IPS-15b (cell line): ENCODE measurements around the gene ATP9B.

Source experiments
- H3K27me3 ChIP-seq: one replicate; pipeline ENCODE4 v1.6.1; 2013; ENCODE audit warnings: low read length; ENCODE audit not compliant: control insufficient read depth, insufficient read depth
- H3K36me3 ChIP-seq: one replicate; pipeline ENCODE4 v1.6.1; 2013; ENCODE audit warnings: low read length; ENCODE audit not compliant: control insufficient read depth, insufficient read depth
- H3K4me1 ChIP-seq: one replicate; pipeline ENCODE4 v1.6.1; 2013; ENCODE audit warnings: mild to moderate bottlenecking, low read length; ENCODE audit not compliant: control insufficient read depth, insufficient read depth
- H3K4me3 ChIP-seq: one replicate; pipeline ENCODE4 v1.5.1; 2013; ENCODE audit warnings: low read depth, low read length
- H3K9ac ChIP-seq: one replicate; pipeline ENCODE4 v1.6.1; 2013; ENCODE audit warnings: low read depth, mild to moderate bottlenecking, low read length
- H3K9me3 ChIP-seq: one replicate; pipeline ENCODE4 v1.6.1; 2013; ENCODE audit warnings: mild to moderate bottlenecking, low read length; ENCODE audit not compliant: control insufficient read depth, insufficient read depth

Gene ATP9B

DNA sequence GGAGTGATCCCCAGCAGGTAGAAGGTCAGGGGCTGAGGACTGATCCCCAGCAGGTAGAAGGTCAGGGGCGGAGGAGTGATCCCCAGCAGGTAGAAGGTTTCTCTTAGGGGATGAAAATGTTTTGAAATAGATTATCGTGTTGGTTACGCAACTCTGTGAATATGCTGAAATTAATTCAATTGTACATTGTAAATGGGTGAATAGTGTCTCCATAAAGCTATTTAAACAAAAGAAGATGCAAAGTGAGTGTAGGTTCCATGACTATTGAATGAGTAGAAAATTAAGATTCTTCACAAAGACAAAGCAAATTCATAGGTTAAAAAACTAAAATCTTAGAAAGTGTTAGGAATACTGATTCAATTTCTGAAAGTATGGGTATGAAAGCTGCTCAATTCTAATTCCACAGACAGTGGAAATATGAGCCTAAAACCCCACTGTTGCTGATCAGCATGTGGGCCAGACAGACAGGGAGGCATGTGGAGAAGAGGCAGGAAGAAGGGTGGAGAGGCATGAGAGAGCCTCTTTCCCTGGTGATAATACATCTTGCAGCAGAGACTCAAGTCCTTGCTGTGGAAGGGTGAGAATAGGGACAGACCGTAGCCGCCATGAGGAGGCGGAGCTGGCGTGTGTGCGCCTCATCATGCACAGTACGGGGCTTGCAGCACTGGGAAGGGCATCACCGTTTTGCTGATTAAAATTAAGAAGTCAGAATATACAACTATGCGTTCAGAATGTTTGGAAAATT, 240.6 kb downstream of the ATP9B start:
- no peaks in the 10 kb centered on the region for H3K27me3 ChIP-seq
- no peak overlapping the region for H3K4me3 ChIP-seq
- H3K36me3 ChIP-seq = peaks cover 5% of the 10 kb centered on the region
- no peaks in the 10 kb centered on the region for H3K4me1 ChIP-seq
- no peaks in the 10 kb centered on the region for H3K9me3 ChIP-seq
- no peak overlapping the region for H3K9ac ChIP-seq

DNA sequence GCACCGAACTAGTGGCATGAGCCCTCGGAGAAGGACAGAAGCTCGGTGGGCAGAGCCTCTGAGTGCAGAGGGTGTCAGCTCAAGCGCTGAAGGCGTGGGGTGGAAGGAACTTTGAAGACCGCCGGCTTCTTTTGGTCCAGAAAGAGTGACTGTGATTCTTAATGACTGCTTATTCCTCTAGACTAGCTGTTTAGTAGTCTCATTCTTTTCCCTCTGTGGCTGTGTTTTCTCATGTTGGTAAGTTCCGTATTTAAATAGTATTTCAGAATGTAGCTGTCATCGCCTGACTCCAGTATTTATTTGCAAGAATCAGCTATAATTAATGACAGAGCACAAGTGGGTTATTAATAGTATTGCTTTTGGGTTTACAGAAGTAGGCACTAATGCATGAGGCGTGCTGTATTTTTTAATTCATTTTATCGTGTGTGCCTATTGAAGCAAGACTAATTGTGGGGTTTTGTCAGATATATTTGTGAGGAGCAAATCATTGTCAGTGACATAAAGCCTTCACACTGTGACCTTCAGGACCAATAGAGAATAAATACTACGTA, 245.7 kb downstream of the ATP9B start:
- Histone ChIP-seq H3K4me3 (no peak overlapping the region), H3K9ac (no peak overlapping the region), H3K4me1 (no peaks in the 10 kb centered on the region), H3K27me3 (no peaks in the 10 kb centered on the region), H3K9me3 (no peaks in the 10 kb centered on the region), H3K36me3 (no peaks in the 10 kb centered on the region)

DNA sequence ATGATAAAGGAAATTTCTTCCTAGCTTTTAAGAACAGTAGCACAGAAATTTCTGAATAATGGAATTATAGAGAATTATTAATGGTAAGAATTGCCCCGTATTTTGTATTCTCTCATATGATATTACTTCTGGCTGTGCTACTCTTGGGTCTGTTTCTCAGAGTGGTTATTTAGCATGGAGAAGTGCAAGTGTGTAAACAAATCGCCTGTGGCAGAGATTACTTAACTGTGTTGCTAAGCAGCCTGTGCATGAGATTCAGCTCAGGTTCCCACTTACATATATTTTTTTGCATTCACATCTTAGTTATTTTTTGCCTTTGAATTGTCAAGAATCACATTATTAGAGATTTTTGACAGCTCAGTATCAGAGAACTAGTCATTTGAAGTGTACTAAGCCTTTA, 246.4 kb downstream of the ATP9B start:
- H3K4me1 ChIP-seq = no peaks in the 10 kb centered on the region
- H3K9me3 ChIP-seq = no peaks in the 10 kb centered on the region
- H3K4me3 ChIP-seq = no peak overlapping the region
- H3K9ac ChIP-seq = no peak overlapping the region
- no peaks in the 10 kb centered on the region for H3K27me3 ChIP-seq
- H3K36me3 ChIP-seq = no peaks in the 10 kb centered on the region

DNA sequence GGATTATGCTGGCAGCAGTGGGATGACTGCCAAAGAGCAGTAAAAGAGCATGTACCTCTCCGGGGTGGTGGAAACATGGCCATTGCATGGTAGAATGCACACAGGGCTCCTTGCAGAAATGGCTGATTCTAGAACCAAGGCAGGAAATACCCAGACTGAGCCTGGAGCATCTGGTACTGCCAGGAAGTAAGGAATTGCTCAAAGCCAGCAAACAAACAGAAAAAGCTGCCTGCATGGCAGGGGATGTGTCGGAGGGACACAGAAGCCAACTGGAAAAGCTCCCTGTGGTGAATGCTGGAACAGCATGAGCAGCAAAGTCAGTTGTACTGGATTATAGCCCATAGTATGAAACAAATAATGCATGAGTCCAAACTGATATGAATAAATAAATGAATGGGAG, 248.5 kb downstream of the ATP9B start:
- Histone ChIP-seq H3K4me1 (no peaks in the 10 kb centered on the region), H3K36me3 (peaks cover under 1% of the 10 kb centered on the region), H3K9me3 (no peaks in the 10 kb centered on the region), H3K9ac (no peak overlapping the region), H3K4me3 (no peak overlapping the region), H3K27me3 (no peaks in the 10 kb centered on the region)

DNA sequence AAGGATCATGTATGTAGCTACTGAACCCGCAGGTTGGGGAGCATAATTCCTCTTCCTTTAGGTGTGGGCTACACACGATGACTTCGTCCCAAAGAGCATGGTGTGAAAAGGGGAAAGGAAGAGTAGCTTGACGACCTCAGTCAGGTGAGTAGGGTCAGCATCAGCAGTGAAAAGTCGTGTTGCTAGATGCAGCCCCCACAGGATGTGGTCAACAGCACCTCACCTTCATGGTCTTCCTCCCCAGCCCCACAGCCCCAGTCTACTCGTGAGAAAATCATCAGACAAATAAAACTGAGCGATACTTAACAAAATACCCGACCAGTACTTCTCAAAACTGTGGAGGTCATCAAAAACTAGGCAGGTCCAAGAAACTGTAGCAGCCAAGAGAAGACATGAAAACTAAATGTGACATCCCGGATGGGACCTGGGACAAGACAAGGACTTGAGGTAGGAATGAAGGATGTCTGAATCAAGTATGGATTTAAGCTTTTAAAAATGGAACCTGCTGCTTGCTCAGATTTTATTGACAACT, 249.0 kb downstream of the ATP9B start:
- Histone ChIP-seq H3K4me1 (no peaks in the 10 kb centered on the region), H3K36me3 (peaks cover 3% of the 10 kb centered on the region), H3K27me3 (no peaks in the 10 kb centered on the region), H3K9me3 (no peaks in the 10 kb centered on the region), H3K4me3 (no peak overlapping the region), H3K9ac (no peak overlapping the region)

DNA sequence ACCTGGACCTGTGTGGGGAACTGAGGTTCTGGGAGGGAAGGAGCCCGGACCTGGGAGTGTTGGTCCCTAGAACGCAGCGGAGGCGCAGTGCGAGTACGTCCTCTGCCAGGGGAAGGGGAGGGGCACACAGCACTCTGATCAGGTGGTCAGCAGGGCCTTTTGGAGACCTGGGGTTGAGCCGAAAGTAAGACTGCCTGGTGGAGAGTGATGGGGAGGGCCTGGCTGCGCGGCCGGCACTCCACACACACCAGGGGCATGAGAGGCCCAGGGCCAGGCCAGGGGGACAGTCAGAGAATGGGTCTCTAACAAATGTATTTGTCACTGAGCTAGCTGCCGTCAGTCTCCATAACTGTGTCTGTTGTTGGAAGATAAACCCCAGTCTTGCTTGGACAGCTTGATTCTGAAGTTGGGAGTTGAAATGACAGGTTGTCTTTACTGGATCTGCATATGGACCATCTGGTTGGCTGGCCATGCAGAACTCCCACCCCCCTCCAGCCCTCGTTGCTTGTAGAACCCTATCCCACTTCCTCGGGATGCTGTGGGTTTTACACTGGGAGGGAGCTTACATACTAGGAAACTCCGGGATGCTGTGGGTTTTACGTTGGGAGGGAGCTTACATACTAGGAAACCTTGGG, 251.1 kb downstream of the ATP9B start:
- H3K9me3 ChIP-seq = no peaks in the 10 kb centered on the region
- no peak overlapping the region for H3K4me3 ChIP-seq
- H3K4me1 ChIP-seq = no peaks in the 10 kb centered on the region
- no peak overlapping the region for H3K9ac ChIP-seq
- H3K27me3 ChIP-seq = no peaks in the 10 kb centered on the region
- H3K36me3 ChIP-seq = peaks cover 3% of the 10 kb centered on the region

DNA sequence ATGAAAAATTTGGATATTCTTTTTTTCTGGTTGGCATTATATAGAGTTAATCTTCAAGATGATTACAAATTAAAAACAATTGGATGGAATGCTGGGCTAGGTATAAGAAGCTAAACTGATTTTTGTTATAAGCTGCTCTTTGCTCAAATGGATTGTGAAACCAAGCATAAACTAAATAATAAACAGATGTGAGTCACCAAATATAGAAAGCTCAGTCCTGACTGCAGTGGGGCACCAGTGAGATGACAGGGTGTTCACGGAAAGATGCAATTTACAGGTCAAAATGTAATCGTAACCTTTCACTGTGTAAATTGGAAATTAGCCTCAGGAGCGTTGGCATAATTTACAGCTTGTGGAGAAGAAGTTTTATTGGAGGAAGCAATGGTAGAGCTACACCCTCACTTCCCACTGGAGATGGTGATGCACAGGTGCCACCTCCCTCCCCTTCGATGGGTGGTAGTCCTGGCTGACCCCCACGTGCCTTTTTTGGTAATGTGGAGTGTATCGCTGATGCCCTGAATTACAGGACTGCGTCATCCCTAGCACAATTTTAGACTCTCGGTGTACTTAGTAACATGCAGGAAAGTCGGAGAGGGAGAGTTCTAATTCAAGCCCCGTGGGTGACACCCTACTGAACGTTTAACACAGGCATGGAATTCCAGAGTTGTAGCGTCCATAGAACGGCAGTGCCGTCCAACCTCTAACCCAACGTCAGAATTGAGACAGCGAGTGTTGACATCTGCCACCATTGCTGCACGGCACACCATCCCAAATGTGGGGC, 252.6 kb downstream of the ATP9B start:
- H3K9ac ChIP-seq = no peak overlapping the region
- peaks cover 3% of the 10 kb centered on the region for H3K36me3 ChIP-seq
- no peaks in the 10 kb centered on the region for H3K4me1 ChIP-seq
- no peaks in the 10 kb centered on the region for H3K27me3 ChIP-seq
- H3K9me3 ChIP-seq = no peaks in the 10 kb centered on the region
- no peak overlapping the region for H3K4me3 ChIP-seq

DNA sequence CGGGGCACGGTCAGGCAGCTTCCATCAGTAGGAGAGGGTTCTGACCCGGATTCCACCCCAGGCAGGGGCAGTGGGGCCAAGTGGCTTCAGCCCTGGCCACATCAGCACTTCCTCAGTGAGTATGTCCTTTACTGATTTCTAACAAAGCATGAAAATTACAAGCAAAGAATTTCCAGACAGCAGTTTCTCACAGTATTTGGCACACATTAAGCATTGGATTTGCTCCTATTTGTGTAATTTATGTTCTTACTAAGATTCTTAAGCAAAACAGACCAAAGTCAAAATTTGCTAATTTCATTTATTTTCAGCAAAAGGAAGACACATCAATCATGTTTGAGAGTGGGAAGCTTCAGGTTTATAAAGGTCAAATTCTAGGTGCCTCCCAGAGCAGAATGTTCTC, 253.2 kb downstream of the ATP9B start:
- no peaks in the 10 kb centered on the region for H3K4me1 ChIP-seq
- H3K9me3 ChIP-seq = no peaks in the 10 kb centered on the region
- H3K27me3 ChIP-seq = no peaks in the 10 kb centered on the region
- H3K9ac ChIP-seq = no peak overlapping the region
- peaks cover 3% of the 10 kb centered on the region for H3K36me3 ChIP-seq
- no peak overlapping the region for H3K4me3 ChIP-seq

DNA sequence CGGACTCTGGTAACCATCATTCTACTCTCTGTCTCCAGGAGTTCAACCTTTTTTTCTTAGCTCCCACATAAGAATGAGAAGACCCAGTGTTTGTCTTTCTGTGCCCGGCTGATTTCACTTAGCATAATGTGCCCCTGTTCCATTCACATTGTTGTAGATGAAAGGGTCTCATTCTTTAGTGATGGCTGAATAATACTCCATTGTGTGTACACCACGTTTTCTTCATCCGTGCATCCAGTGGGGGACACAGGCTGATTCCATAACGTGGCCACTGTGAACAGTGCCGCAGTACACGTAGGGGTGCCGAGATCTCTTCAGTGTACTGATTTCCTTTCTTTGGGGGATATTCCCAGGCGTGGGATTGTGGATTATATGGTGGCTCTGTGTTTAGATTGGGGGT, 254.3 kb downstream of the ATP9B start:
- no peaks in the 10 kb centered on the region for H3K9me3 ChIP-seq
- no peak overlapping the region for H3K9ac ChIP-seq
- no peaks in the 10 kb centered on the region for H3K4me1 ChIP-seq
- no peak overlapping the region for H3K4me3 ChIP-seq
- no peaks in the 10 kb centered on the region for H3K27me3 ChIP-seq
- peaks cover 3% of the 10 kb centered on the region for H3K36me3 ChIP-seq

DNA sequence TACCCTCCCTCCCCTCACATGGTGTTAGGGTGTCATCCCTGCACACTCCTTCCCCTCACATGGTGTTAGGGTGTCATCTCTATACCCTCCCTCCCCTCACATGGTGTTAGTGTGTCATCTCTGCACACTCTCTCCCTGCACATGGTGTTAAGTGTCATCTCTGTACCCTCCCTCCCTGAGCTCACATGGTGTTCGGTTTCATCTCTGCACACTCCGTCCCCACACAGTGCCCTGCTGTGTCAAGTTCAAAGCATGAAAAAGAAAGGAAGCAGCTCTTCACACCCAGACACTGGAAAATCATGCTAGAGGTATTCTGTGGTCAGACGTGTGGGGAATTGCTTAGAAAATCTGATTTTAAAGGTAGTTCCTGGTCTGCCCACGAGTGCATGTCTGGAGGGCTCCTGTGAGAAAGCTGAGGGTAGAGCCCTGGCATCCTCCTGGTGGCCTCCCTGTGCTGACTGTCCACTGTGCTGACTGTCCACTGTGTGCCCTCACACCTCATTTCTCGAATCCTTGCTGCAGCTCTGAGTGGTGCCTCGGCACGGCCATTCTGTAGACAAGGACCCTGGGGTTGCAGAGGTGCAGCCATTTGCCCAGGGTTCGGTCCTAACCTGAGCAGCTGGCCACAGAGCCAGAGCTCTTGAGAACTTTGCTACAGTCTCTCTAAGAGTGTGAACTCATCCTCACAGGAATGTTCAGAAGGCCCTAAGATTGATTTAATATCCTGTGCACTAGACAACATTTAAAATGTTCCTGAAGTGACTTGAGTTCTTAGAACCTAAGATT, 257.4 kb downstream of the ATP9B start:
- no peaks in the 10 kb centered on the region for H3K27me3 ChIP-seq
- no peaks in the 10 kb centered on the region for H3K9me3 ChIP-seq
- peaks cover 3% of the 10 kb centered on the region for H3K36me3 ChIP-seq
- H3K4me3 ChIP-seq = no peak overlapping the region
- no peaks in the 10 kb centered on the region for H3K4me1 ChIP-seq
- H3K9ac ChIP-seq = no peak overlapping the region

DNA sequence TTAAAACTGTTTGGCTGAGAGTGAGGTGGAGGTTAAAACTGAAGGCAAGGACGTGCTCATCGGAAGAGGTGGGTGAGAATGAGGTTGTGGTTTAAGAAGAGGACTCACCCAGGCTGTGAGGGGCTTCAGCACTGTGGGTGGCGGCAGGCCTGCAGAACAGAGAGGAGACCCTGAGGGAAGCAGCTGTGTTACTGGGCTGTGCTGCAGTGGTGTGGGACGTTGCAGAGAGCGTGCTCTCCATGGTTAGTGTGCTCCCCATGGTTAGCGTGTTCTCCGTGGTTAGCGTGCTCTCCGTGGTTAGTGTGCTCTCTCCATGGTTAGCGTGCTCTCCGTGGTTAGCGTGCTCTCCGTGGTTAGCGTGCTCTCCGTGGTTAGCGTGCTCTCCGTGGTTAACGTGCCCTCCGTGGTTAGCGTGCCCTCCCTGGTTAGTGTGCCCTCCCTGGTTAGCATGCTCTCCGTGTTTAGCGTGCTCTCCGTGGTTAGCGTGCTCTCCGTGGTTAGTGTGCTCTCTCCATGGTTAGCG, 258.1 kb downstream of the ATP9B start:
- no peaks in the 10 kb centered on the region for H3K27me3 ChIP-seq
- no peak overlapping the region for H3K9ac ChIP-seq
- H3K9me3 ChIP-seq = no peaks in the 10 kb centered on the region
- peaks cover 3% of the 10 kb centered on the region for H3K36me3 ChIP-seq
- no peaks in the 10 kb centered on the region for H3K4me1 ChIP-seq
- H3K4me3 ChIP-seq = no peak overlapping the region
